ENCODE data around the gene C20orf144. TPM values are rescaled to one million over a fixed set of nuclear protein-coding genes. Genes with fewer than 3 reads are reported as not detected.

The C20orf144 gene
- total and polyA plus RNA-seq, 9 donors = 0.05 to 0.46 TPM; not detected in 7

GRCh38 chr20:33709905-33710541, 47.9 kb downstream of the C20orf144 start:
- Histone ChIP-seq H3K27me3 (no peaks in the 10 kb centered on the region), H3K4me1 (ENCODE audit: insufficient read depth) (no peaks in the 10 kb centered on the region), H3K9me3 (no peaks in the 10 kb centered on the region), H3K4me3 (no peak overlapping the region), H3K27ac (no peak overlapping the region), H3K36me3 (no peaks in the 10 kb centered on the region)
- WGBS, 3 donors = 78 to 85% (median 81%) methylated on average over 16 of the region's 16 CpGs
- TF ChIP-seq CTCF (IDR thresholded peaks at IDR 0.05) (no peak), POLR2A (IDR thresholded peaks at IDR 0.05) (no peak), EP300 (IDR thresholded peaks at IDR 0.05) (no peak)
- no peak for DNase-seq
- intact Hi-C loops (cut with DNase I) = no loop called here

GRCh38 chr20:33710681-33711445, 48.7 kb downstream of the C20orf144 start:
- H3K4me1 ChIP-seq (ENCODE audit: insufficient read depth) = no peaks in the 10 kb centered on the region
- no peaks in the 10 kb centered on the region for H3K36me3 ChIP-seq
- WGBS, 3 donors = 60 to 66% (median 66%) methylated on average over 14 of the region's 14 CpGs
- H3K27ac ChIP-seq = no peak overlapping the region
- H3K9me3 ChIP-seq = no peaks in the 10 kb centered on the region
- TF ChIP-seq CTCF (IDR thresholded peaks at IDR 0.05) (no peak), EP300 (IDR thresholded peaks at IDR 0.05) (no peak), POLR2A (IDR thresholded peaks at IDR 0.05) (no peak)
- DNase-seq = no peak
- intact Hi-C loops (cut with DNase I) = no loop called here
- H3K4me3 ChIP-seq = no peak overlapping the region
- no peaks in the 10 kb centered on the region for H3K27me3 ChIP-seq

- Histone ChIP-seq H3K36me3 (no peaks in the 10 kb centered on the region), H3K27ac (no peak overlapping the region), H3K27me3 (no peaks in the 10 kb centered on the region), H3K4me3 (no peak overlapping the region), H3K4me1 (ENCODE audit: insufficient read depth) (no peaks in the 10 kb centered on the region), H3K9me3 (no peaks in the 10 kb centered on the region)
- no peak for DNase-seq
- TF ChIP-seq EP300 (IDR thresholded peaks at IDR 0.05) (no peak), CTCF (IDR thresholded peaks at IDR 0.05) (no peak), POLR2A (IDR thresholded peaks at IDR 0.05) (no peak)
- intact Hi-C loops (cut with DNase I) = no loop called here
- WGBS, 3 donors = 0 to 87% (median 77%) methylated on average over 1 of the region's 1 CpG
These were observed 49.3 kb downstream of the C20orf144 start for GRCh38 chr20:33711446-33711738.

Other genes with a start within 250 kb of the C20orf144 start
- 10 to 100 TPM; 18.4 to 31.5 (median 24.2) TPM for gene SNTA1, start 218.6 kb upstream of the C20orf144 start, total RNA-seq
- gene SNTA1, start 218.6 kb upstream of the C20orf144 start, polyA plus RNA-seq = 10 to 100 TPM in 1 of 2 donors, 1 to 10 TPM in 1; 6.3 to 20.2 TPM
- 10 to 100 TPM; 11.5 to 29.8 (median 21.5) TPM for gene CBFA2T2, start 172.2 kb upstream of the C20orf144 start, total RNA-seq
- 10 to 100 TPM in 1 of 2 donors, 1 to 10 TPM in 1; 9.4 to 21.2 TPM for gene CBFA2T2, start 172.2 kb upstream of the C20orf144 start, polyA plus RNA-seq
- 1 to 10 TPM; 1.0 to 2.4 (median 1.7) TPM for gene ACTL10, start 4.6 kb downstream of the C20orf144 start, total RNA-seq
- under 1 TPM in 1 of 2 donors, not detected in 1; 0.59 TPM for gene ACTL10, start 4.6 kb downstream of the C20orf144 start, polyA plus RNA-seq
- 100 to 1,000 TPM in 4 of 7 donors, 10 to 100 TPM in 3; 74.3 to 166 (median 103) TPM for gene NECAB3, start 12.1 kb downstream of the C20orf144 start, total RNA-seq
- gene NECAB3, start 12.1 kb downstream of the C20orf144 start, polyA plus RNA-seq = 10 to 100 TPM in 1 of 2 donors, 1 to 10 TPM in 1; 9.2 to 95.6 TPM
- 1 to 10 TPM; 2.3 to 7.6 (median 3.4) TPM for gene E2F1, start 24.1 kb downstream of the C20orf144 start, total RNA-seq
- gene E2F1, start 24.1 kb downstream of the C20orf144 start, polyA plus RNA-seq = 1 to 10 TPM in 1 of 2 donors, under 1 TPM in 1; 0.95 to 4.1 TPM
- 10 to 100 TPM in 5 of 7 donors, 1 to 10 TPM in 2; 3.4 to 15.1 (median 11.8) TPM for gene PXMP4, start 58.0 kb downstream of the C20orf144 start, total RNA-seq
- 1 to 10 TPM; 5.3 to 8.8 TPM for gene PXMP4, start 58.0 kb downstream of the C20orf144 start, polyA plus RNA-seq
- gene ZNF341, start 69.7 kb downstream of the C20orf144 start, total RNA-seq = 1 to 10 TPM; 1.2 to 3.8 (median 1.6) TPM
- gene ZNF341, start 69.7 kb downstream of the C20orf144 start, polyA plus RNA-seq = 1 to 10 TPM; 1.2 to 2.3 TPM
- 10 to 100 TPM; 48.5 to 99.1 (median 96.7) TPM for gene CHMP4B, start 149.0 kb downstream of the C20orf144 start, total RNA-seq
- 100 to 1,000 TPM; 118 to 153 TPM for gene CHMP4B, start 149.0 kb downstream of the C20orf144 start, polyA plus RNA-seq